Neuron (in vitro differentiated cells): Measurements from ENCODE around the gene DBX1.
"Not testable (repeated sequence)": the region's sequence is repeated elsewhere in the genome, so short reads cannot be mapped to it uniquely, and the experiment has no call there.

Experiments
- H2AFZ ChIP-seq: one replicate; pipeline ENCODE4 v1.6.1; 2013; ENCODE audit warnings: low read depth, mild to moderate bottlenecking, inconsistent platforms, low read length, moderate library complexity
- H3K27me3 ChIP-seq: one replicate; pipeline ENCODE4 v1.6.1; 2013; ENCODE audit warnings: low read length; ENCODE audit not compliant: insufficient read depth
- H3K36me3 ChIP-seq: one replicate; pipeline ENCODE4 v1.6.1; 2013; ENCODE audit warnings: low read length; ENCODE audit not compliant: insufficient read depth
- H3K4me1 ChIP-seq: one replicate; pipeline ENCODE4 v1.6.1; 2013; ENCODE audit warnings: low read length; ENCODE audit not compliant: insufficient read depth
- H3K4me3 ChIP-seq: 2 replicates; pipeline ENCODE4 v1.5.1; 2013; ENCODE audit warnings: mild to moderate bottlenecking, low read length, moderate library complexity
- H3K9me3 ChIP-seq: one replicate; pipeline ENCODE4 v1.6.1; 2013; ENCODE audit warnings: low read length

DBX1 gene

DNA sequence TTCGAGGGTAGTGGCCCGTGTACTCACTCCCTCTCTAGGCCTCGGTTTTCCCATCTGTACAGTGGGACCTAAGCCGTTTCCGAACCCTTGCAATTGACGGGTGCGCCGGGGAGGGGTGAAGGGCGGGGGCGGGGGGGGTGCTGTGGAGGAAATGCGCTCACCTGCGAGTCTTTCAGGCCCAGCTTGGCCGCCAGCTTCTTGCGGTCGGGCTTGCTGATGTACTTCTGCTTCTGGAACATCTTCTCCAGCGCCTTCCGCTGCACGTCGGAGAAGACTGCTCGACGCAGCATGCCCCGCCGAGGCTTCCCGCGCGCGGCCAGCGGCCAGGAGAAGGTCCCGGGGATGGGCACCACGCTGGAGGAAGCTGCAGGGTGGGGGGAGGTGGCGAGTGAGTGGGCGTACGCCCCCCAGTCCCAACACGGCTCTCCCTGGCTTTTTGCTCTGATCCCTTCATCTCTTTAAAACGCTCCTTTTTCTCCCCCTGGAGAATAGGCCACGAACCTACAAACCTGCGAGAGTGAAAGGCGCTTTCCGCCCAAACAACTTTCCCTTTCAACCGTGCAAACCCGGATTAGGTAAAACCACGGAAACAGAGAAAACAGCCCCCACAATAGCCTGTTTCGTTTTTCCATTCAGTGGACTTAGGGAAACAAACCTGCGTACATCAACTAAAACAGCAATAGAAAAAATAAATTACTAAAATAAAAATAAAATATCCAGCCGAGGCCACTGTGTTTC lies 3.2 kb downstream of the DBX1 start:
- Histone ChIP-seq H3K9me3 (no peaks in the 10 kb centered on the region), H3K4me3 (no peak overlapping the region), H3K36me3 (no peaks in the 10 kb centered on the region), H3K27me3 (peaks cover 84% of the 10 kb centered on the region), H2AFZ (no peak overlapping the region), H3K4me1 (peaks cover 9% of the 10 kb centered on the region)

DNA sequence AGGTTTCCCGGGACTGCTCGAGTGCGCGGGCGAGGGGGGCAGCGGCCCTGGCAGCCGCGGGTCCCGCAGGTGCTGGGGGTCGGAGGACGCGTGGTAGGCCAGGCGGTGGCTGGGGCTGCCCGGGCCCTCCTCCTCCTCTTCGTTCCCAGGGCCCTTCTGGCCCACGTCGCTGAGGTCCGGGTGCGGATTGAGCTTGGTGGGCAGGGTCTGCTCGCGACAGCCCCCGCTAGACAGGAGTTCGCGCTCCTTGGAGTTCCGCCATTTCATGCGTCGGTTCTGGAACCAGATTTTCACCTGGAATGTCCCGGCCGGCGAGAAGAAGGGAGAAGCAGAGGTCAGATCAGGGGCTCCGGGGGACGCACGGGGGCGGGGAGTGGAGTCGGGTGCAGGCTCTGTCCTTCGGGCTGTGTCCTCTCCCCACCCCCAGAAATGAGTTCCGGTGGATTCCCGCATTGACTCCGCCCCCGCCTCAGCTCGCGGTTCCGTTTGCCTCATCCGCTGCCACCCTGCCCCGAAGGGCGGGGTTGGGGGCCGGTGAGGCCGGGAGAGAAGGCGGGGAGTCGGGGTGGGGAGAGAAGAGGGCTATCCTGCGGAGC lies 3.9 kb downstream of the DBX1 start:
- peaks cover 78% of the 10 kb centered on the region for H3K27me3 ChIP-seq
- H2AFZ ChIP-seq = no peak overlapping the region
- no peaks in the 10 kb centered on the region for H3K36me3 ChIP-seq
- no peaks in the 10 kb centered on the region for H3K9me3 ChIP-seq
- H3K4me1 ChIP-seq = peaks cover 9% of the 10 kb centered on the region
- no peak overlapping the region for H3K4me3 ChIP-seq

- Histone ChIP-seq H3K4me1 (peaks cover 9% of the 10 kb centered on the region), H3K36me3 (no peaks in the 10 kb centered on the region), H3K27me3 (peaks cover 72% of the 10 kb centered on the region), H3K9me3 (no peaks in the 10 kb centered on the region), H3K4me3 (no peak overlapping the region), H2AFZ (no peak overlapping the region)
These were observed 4.5 kb downstream of the DBX1 start for GRCh38 chr11:20155683-20156279.

- H3K4me1 ChIP-seq = peaks cover 9% of the 10 kb centered on the region
- peaks cover 62% of the 10 kb centered on the region for H3K27me3 ChIP-seq
- no peaks in the 10 kb centered on the region for H3K36me3 ChIP-seq
- H2AFZ ChIP-seq = no peak overlapping the region
- H3K4me3 ChIP-seq = no peak overlapping the region
- no peaks in the 10 kb centered on the region for H3K9me3 ChIP-seq
These were observed 5.9 kb downstream of the DBX1 start for GRCh38 chr11:20154381-20154780.

DNA sequence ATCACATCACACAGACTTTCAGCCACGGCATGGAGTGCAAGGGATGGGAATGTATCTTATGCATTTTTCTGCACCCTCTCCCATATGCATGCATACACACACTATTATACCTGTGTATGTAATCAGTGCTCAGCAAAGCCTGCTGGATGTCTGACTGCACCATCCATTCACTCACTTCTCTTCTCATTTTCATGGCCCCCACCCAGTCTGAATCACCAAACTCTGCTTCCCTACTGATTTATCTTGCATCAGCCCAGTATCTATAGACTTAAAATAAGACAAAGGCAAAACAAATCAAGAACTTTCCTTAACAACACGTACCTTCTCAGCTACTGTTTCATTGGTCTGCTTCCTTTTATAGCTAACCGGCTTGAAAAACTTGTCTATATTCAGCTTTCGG lies 21.6 kb downstream of the DBX1 start:
- no peaks in the 10 kb centered on the region for H3K36me3 ChIP-seq
- H3K27me3 ChIP-seq = peaks cover 34% of the 10 kb centered on the region
- no peaks in the 10 kb centered on the region for H3K4me1 ChIP-seq
- H2AFZ ChIP-seq = no peak overlapping the region
- H3K4me3 ChIP-seq = no peak overlapping the region
- no peaks in the 10 kb centered on the region for H3K9me3 ChIP-seq

DNA sequence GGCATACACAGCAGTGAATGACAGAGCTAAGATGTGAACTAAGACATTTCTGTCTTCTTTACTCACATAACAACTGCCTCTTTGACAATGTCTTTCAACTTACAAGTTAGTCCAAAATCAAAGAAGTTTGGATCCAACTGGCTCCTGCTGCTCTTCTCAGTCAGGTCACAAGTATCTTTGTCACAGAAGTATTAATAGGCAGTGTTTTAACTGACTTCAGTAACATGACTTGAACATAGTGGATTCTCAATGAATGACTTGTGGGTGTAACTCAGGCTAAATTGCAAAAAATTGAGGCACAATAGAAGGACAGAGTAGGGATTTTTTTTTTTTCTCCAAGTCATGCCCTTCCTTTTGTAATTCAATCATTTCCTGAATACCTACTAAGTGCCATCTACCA lies 22.6 kb downstream of the DBX1 start:
- H2AFZ ChIP-seq = no peak overlapping the region
- no peaks in the 10 kb centered on the region for H3K9me3 ChIP-seq
- H3K27me3 ChIP-seq = peaks cover 31% of the 10 kb centered on the region
- H3K36me3 ChIP-seq = no peaks in the 10 kb centered on the region
- H3K4me1 ChIP-seq = no peaks in the 10 kb centered on the region
- no peak overlapping the region for H3K4me3 ChIP-seq

GRCh38 chr11:20134991-20135736 lies 25.1 kb downstream of the DBX1 start:
- Histone ChIP-seq H3K9me3 (peaks cover 2% of the 10 kb centered on the region), H3K27me3 (peaks cover 29% of the 10 kb centered on the region), H3K4me1 (no peaks in the 10 kb centered on the region), H2AFZ (no peak overlapping the region), H3K4me3 (no peak overlapping the region), H3K36me3 (no peaks in the 10 kb centered on the region)

GRCh38 chr11:20132667-20133039 lies 27.6 kb downstream of the DBX1 start:
- Histone ChIP-seq H3K9me3 (peaks cover 2% of the 10 kb centered on the region), H3K36me3 (no peaks in the 10 kb centered on the region), H3K4me1 (no peaks in the 10 kb centered on the region), H3K27me3 (peaks cover 14% of the 10 kb centered on the region), H2AFZ (no peak overlapping the region), H3K4me3 (no peak overlapping the region)

DNA sequence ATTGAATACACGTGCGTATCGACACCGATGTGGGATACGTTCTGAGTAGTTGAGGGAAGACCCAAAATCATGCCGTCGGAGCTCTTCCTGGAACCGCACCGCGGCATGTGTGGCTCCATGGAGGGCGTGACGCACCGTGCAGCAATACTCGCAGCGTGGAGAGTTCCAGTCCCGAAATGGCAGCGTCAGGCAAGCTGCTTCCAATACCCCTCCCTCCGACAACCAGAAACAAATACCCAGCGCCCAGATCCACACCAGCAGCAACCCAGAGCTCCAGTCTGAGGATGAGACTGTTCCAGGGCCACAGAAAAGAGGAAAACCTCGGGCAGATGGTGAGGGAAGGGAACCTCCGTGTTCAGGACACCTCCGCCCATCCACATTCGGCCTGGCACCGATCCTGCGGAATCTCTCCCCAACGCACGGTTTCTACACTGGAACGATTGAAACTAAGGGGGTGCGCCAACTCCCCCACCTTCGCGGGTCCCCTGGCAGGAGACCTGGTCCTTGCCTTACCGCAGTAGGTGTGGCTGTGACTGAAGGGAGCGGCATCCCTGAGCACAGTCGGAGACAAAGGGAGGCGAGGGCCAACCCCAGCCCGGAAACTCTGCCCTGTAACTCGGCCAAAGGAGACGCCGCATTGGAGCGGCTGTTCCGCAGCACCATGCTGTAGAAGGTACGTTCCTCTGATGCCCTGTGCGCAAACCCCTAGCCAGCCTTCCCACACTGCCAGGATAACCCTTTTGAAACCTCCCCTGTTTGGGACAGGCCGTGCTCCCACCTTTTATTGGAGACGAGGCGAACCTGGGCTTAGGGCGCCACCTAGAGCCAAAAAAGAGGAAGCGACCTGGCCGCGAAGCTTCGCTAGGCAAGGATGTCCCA lies 28.2 kb downstream of the DBX1 start:
- Histone ChIP-seq H3K27me3 (peaks cover 11% of the 10 kb centered on the region), H2AFZ (no peak overlapping the region), H3K36me3 (no peaks in the 10 kb centered on the region), H3K9me3 (peaks cover 2% of the 10 kb centered on the region), H3K4me3 (no peak overlapping the region), H3K4me1 (no peaks in the 10 kb centered on the region)

- no peaks in the 10 kb centered on the region for H3K4me1 ChIP-seq
- H3K9me3 ChIP-seq = peaks cover 2% of the 10 kb centered on the region
- H3K36me3 ChIP-seq = no peaks in the 10 kb centered on the region
- H3K27me3 ChIP-seq = peaks cover 5% of the 10 kb centered on the region
- H3K4me3 ChIP-seq = no peak overlapping the region
- no peak overlapping the region for H2AFZ ChIP-seq
These were observed 30.6 kb downstream of the DBX1 start for GRCh38 chr11:20129665-20130064.

DNA sequence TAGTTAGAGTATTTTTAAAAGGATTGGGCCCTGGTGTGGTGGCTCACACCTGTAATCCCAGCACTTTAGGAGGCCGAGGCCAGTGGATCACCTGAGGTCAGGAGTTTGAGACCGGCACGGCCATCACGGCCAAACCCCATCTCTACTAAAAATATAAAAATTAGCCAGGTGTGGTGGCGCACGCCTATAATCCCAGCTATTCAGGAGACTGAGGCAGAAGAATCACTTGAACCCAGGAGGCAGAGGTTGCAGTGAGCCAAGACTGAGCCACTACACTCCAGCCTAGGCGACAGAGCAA lies 31.8 kb downstream of the DBX1 start:
- not testable (repeated sequence) for H2AFZ ChIP-seq, H3K9me3 ChIP-seq, H3K36me3 ChIP-seq, H3K27me3 ChIP-seq, H3K4me3 ChIP-seq, H3K4me1 ChIP-seq

- Histone ChIP-seq H3K36me3 (no peaks in the 10 kb centered on the region), H3K4me1 (no peaks in the 10 kb centered on the region), H3K9me3 (peaks cover 2% of the 10 kb centered on the region), H3K27me3 (peaks cover 5% of the 10 kb centered on the region), H2AFZ (no peak overlapping the region), H3K4me3 (no peak overlapping the region)
These were observed 32.4 kb downstream of the DBX1 start for GRCh38 chr11:20127671-20128527.
